HG02759 (cell line): ENCODE measurements around the gene CCDC92B.
"Not testable (repeated sequence)": the region's sequence is repeated elsewhere in the genome, so short reads cannot be mapped to it uniquely, and the experiment has no call there.

Experiments used
- ATAC-seq: cut with Tn5 transposase; IDR thresholded peaks from one replicate; pipeline ENCODE4 v1.9.1; 2021; ENCODE audit warnings: mild to moderate bottlenecking, moderate library complexity; ENCODE audit not compliant: unreplicated experiment

CCDC92B gene

GRCh38 chr17:2691069-2691871 is 58.2 kb downstream of the CCDC92B start:
- no peak for ATAC-seq

- ATAC-seq = no peak
Measured at GRCh38 chr17:2690165-2691068, 59.0 kb downstream of the CCDC92B start.

- no peak for ATAC-seq
Measured at GRCh38 chr17:2689411-2690164, 59.9 kb downstream of the CCDC92B start.

- ATAC-seq = no peak
Measured at GRCh38 chr17:2688351-2689342, 60.8 kb downstream of the CCDC92B start.

- ATAC-seq = no peak
Measured at GRCh38 chr17:2687074-2687418, 62.4 kb downstream of the CCDC92B start.

- ATAC-seq = no peak
Measured at GRCh38 chr17:2685696-2686095, 63.8 kb downstream of the CCDC92B start.

- ATAC-seq = no peak
Measured at GRCh38 chr17:2684549-2684948, 64.9 kb downstream of the CCDC92B start.

GRCh38 chr17:2683912-2684311 is 65.5 kb downstream of the CCDC92B start:
- no peak for ATAC-seq

GRCh38 chr17:2682176-2682938 is 67.1 kb downstream of the CCDC92B start:
- ATAC-seq = no peak

GRCh38 chr17:2681650-2682049 is 67.8 kb downstream of the CCDC92B start:
- no peak for ATAC-seq

- no peak for ATAC-seq
Measured at GRCh38 chr17:2680961-2681360, 68.5 kb downstream of the CCDC92B start.

- not testable (repeated sequence) for ATAC-seq
Measured at GRCh38 chr17:2679247-2679646, 70.2 kb downstream of the CCDC92B start.
